ENCODE data around the gene EPHA3. TPM values are rescaled to one million over a fixed set of nuclear protein-coding genes. Genes with fewer than 3 reads are reported as not detected.

Gene EPHA3
- total RNA-seq, 2 donors from 2014 or later: 0.15 to 0.18 TPM

DNA sequence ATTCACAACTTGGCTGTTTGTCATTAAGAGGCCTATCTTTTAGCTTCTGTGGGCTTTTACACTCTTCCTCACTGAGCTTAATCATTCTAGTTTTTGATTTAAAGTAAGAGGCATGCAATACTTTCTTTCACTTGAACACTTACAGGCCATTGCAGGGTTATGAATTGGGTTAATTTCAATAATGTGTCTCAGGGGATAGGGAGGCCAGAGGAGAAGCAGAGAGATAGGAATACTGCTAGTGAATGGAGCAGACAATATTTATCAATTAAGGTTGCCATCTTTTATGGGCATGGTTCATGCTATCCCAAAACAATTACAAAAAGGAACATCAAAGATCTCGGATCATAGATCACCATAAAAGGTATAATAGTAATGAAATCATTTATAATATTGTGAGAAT, 189.8 kb downstream of the EPHA3 start:
- H3K27ac Mint-ChIP-seq: no peak overlapping the region
- DNase-seq: no peak

GRCh38 chr3:89300526-89300925, 193.1 kb downstream of the EPHA3 start:
- 92% methylated on average over 2 of the region's 2 CpGs; no CpG with 5 or more reads in 1 of the 2 experiments for WGBS, 2 experiments (ENCODE audit: insufficient coverage in 1 of 2, insufficient read length in 1 of 2)
- TF ChIP-seq, protein P1, sequence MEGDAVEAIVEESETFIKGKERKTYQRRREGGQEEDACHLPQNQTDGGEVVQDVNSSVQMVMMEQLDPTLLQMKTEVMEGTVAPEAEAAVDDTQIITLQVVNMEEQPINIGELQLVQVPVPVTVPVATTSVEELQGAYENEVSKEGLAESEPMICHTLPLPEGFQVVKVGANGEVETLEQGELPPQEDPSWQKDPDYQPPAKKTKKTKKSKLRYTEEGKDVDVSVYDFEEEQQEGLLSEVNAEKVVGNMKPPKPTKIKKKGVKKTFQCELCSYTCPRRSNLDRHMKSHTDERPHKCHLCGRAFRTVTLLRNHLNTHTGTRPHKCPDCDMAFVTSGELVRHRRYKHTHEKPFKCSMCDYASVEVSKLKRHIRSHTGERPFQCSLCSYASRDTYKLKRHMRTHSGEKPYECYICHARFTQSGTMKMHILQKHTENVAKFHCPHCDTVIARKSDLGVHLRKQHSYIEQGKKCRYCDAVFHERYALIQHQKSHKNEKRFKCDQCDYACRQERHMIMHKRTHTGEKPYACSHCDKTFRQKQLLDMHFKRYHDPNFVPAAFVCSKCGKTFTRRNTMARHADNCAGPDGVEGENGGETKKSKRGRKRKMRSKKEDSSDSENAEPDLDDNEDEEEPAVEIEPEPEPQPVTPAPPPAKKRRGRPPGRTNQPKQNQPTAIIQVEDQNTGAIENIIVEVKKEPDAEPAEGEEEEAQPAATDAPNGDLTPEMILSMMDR (conservative IDR thresholded peaks at IDR 0.05): no peak
- H3K4me3 Mint-ChIP-seq: no peak overlapping the region
- no peak overlapping the region for H3K27ac ChIP-seq (ENCODE audit: low read depth, low read length)
- H3K4me1 Mint-ChIP-seq: no peaks in the 10 kb centered on the region
- H3K27me3 Mint-ChIP-seq (ENCODE audit: insufficient read depth): no peaks in the 10 kb centered on the region
- H3K36me3 ChIP-seq (ENCODE audit: control insufficient read depth, insufficient read depth, low read length): no peaks in the 10 kb centered on the region
- H3K9ac ChIP-seq (ENCODE audit: extremely low read depth, low read length, poor library complexity, severe bottlenecking): no peak overlapping the region
- H3K4me1 ChIP-seq (ENCODE audit: control insufficient read depth, insufficient read depth, low read length): no peaks in the 10 kb centered on the region
- H3K9me3 ChIP-seq (ENCODE audit: control insufficient read depth, low read length): no peaks in the 10 kb centered on the region
- no peak overlapping the region for H3K27ac Mint-ChIP-seq
- H3K9me3 Mint-ChIP-seq: no peaks in the 10 kb centered on the region
- no peaks in the 10 kb centered on the region for H3K36me3 Mint-ChIP-seq (ENCODE audit: low read depth)
- H3K4me3 ChIP-seq (ENCODE audit: low read length): no peak overlapping the region
- no peak for DNase-seq
- no peaks in the 10 kb centered on the region for H3K27me3 ChIP-seq (ENCODE audit: control insufficient read depth, insufficient read depth, low read length, poor library complexity, severe bottlenecking)

More for the DNA sequence above, 189.8 kb downstream of the EPHA3 start:
- H3K4me3 Mint-ChIP-seq: no peak overlapping the region
- no peaks in the 10 kb centered on the region for H3K9me3 Mint-ChIP-seq
- no peaks in the 10 kb centered on the region for H3K9me3 ChIP-seq (ENCODE audit: control insufficient read depth, low read length)
- H3K27ac ChIP-seq (ENCODE audit: low read depth, low read length): no peak overlapping the region
- H3K36me3 Mint-ChIP-seq (ENCODE audit: low read depth): no peaks in the 10 kb centered on the region
- 100% methylated on average over 1 of the region's 1 CpG; no CpG with 5 or more reads in 1 of the 2 experiments for WGBS, 2 experiments (ENCODE audit: insufficient coverage in 1 of 2, insufficient read length in 1 of 2)
- H3K36me3 ChIP-seq (ENCODE audit: control insufficient read depth, insufficient read depth, low read length): no peaks in the 10 kb centered on the region
- H3K4me1 Mint-ChIP-seq: no peaks in the 10 kb centered on the region
- H3K9ac ChIP-seq (ENCODE audit: extremely low read depth, low read length, poor library complexity, severe bottlenecking): no peak overlapping the region
- no peak overlapping the region for H3K4me3 ChIP-seq (ENCODE audit: low read length)
- H3K4me1 ChIP-seq (ENCODE audit: control insufficient read depth, insufficient read depth, low read length): no peaks in the 10 kb centered on the region
- H3K27me3 Mint-ChIP-seq (ENCODE audit: insufficient read depth): no peaks in the 10 kb centered on the region
- no peaks in the 10 kb centered on the region for H3K27me3 ChIP-seq (ENCODE audit: control insufficient read depth, insufficient read depth, low read length, poor library complexity, severe bottlenecking)
- TF ChIP-seq, protein P1 (conservative IDR thresholded peaks at IDR 0.05): no peak

DNA sequence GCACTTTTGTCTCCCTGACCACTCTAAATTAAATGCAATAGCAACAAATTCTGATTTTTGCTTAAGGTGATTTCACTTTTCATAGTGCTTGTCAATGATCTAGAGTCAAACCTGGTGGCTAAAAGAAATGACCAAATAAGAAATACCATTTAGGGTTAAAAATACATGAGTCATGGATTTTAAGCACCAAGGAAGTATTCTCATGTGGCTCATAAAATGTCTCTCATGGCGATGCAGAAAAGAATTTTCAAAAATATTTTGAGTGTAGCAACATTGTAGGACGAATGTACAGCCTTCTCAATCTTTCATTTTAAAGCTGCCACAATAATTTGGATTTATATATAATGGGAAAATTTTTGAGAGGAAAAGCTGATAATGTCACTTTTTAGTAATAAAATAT, 193.6 kb downstream of the EPHA3 start:
- H3K9me3 ChIP-seq (ENCODE audit: control insufficient read depth, low read length): no peaks in the 10 kb centered on the region
- H3K4me3 ChIP-seq (ENCODE audit: low read length): no peak overlapping the region
- DNase-seq: no peak
- Mint-ChIP-seq H3K4me1 (no peaks in the 10 kb centered on the region), H3K27me3 (ENCODE audit: insufficient read depth) (no peaks in the 10 kb centered on the region), H3K36me3 (ENCODE audit: low read depth) (no peaks in the 10 kb centered on the region), H3K9me3 (no peaks in the 10 kb centered on the region), H3K27ac (no peak overlapping the region), H3K4me3 (no peak overlapping the region)
- no peak overlapping the region for H3K9ac ChIP-seq (ENCODE audit: extremely low read depth, low read length, poor library complexity, severe bottlenecking)
- H3K27me3 ChIP-seq (ENCODE audit: control insufficient read depth, insufficient read depth, low read length, poor library complexity, severe bottlenecking): no peaks in the 10 kb centered on the region
- H3K4me1 ChIP-seq (ENCODE audit: control insufficient read depth, insufficient read depth, low read length): no peaks in the 10 kb centered on the region
- no peak overlapping the region for H3K27ac ChIP-seq (ENCODE audit: low read depth, low read length)
- 94 to 100% methylated on average over 1 to 2 of the region's 2 CpGs for WGBS, 2 experiments (ENCODE audit: insufficient coverage in 1 of 2, insufficient read length in 1 of 2)
- TF ChIP-seq, protein P1 (conservative IDR thresholded peaks at IDR 0.05): no peak
- H3K36me3 ChIP-seq (ENCODE audit: control insufficient read depth, insufficient read depth, low read length): no peaks in the 10 kb centered on the region
